ENCODE measurements around the gene C6orf118.

- TF ChIP-seq ATF3 (IDR thresholded peaks at IDR 0.05) (no peak), CTCF (IDR thresholded peaks at IDR 0.05; ENCODE audit: low read depth, low read length, missing input control) (no peak), FOXA1 (IDR thresholded peaks at IDR 0.05) (no peak), RAD21 (IDR thresholded peaks at IDR 0.05) (no peak), SP1 (IDR thresholded peaks at IDR 0.05) (no peak), RXRA (IDR thresholded peaks at IDR 0.05) (no peak), YY1 (IDR thresholded peaks at IDR 0.05) (no peak), JUND (IDR thresholded peaks at IDR 0.05) (no peak), TAF1 (conservative IDR thresholded peaks at IDR 0.05) (no peak), HNF4G (IDR thresholded peaks at IDR 0.05) (no peak)
- TF ChIP-seq, protein P1, sequence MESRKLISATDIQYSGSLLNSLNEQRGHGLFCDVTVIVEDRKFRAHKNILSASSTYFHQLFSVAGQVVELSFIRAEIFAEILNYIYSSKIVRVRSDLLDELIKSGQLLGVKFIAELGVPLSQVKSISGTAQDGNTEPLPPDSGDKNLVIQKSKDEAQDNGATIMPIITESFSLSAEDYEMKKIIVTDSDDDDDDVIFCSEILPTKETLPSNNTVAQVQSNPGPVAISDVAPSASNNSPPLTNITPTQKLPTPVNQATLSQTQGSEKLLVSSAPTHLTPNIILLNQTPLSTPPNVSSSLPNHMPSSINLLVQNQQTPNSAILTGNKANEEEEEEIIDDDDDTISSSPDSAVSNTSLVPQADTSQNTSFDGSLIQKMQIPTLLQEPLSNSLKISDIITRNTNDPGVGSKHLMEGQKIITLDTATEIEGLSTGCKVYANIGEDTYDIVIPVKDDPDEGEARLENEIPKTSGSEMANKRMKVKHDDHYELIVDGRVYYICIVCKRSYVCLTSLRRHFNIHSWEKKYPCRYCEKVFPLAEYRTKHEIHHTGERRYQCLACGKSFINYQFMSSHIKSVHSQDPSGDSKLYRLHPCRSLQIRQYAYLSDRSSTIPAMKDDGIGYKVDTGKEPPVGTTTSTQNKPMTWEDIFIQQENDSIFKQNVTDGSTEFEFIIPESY (IDR thresholded peaks at IDR 0.05) = no peak
- TF ChIP-seq, protein P2, sequence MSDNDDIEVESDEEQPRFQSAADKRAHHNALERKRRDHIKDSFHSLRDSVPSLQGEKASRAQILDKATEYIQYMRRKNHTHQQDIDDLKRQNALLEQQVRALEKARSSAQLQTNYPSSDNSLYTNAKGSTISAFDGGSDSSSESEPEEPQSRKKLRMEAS (IDR thresholded peaks at IDR 0.05) = no peak
- TF ChIP-seq, protein P3, sequence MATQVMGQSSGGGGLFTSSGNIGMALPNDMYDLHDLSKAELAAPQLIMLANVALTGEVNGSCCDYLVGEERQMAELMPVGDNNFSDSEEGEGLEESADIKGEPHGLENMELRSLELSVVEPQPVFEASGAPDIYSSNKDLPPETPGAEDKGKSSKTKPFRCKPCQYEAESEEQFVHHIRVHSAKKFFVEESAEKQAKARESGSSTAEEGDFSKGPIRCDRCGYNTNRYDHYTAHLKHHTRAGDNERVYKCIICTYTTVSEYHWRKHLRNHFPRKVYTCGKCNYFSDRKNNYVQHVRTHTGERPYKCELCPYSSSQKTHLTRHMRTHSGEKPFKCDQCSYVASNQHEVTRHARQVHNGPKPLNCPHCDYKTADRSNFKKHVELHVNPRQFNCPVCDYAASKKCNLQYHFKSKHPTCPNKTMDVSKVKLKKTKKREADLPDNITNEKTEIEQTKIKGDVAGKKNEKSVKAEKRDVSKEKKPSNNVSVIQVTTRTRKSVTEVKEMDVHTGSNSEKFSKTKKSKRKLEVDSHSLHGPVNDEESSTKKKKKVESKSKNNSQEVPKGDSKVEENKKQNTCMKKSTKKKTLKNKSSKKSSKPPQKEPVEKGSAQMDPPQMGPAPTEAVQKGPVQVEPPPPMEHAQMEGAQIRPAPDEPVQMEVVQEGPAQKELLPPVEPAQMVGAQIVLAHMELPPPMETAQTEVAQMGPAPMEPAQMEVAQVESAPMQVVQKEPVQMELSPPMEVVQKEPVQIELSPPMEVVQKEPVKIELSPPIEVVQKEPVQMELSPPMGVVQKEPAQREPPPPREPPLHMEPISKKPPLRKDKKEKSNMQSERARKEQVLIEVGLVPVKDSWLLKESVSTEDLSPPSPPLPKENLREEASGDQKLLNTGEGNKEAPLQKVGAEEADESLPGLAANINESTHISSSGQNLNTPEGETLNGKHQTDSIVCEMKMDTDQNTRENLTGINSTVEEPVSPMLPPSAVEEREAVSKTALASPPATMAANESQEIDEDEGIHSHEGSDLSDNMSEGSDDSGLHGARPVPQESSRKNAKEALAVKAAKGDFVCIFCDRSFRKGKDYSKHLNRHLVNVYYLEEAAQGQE (IDR thresholded peaks at IDR 0.05) = no peak
Measured at GRCh38 chr6:165272585-165272984, 36.8 kb downstream of the C6orf118 start.
